ENCODE data around the gene PRR12.

DNA sequence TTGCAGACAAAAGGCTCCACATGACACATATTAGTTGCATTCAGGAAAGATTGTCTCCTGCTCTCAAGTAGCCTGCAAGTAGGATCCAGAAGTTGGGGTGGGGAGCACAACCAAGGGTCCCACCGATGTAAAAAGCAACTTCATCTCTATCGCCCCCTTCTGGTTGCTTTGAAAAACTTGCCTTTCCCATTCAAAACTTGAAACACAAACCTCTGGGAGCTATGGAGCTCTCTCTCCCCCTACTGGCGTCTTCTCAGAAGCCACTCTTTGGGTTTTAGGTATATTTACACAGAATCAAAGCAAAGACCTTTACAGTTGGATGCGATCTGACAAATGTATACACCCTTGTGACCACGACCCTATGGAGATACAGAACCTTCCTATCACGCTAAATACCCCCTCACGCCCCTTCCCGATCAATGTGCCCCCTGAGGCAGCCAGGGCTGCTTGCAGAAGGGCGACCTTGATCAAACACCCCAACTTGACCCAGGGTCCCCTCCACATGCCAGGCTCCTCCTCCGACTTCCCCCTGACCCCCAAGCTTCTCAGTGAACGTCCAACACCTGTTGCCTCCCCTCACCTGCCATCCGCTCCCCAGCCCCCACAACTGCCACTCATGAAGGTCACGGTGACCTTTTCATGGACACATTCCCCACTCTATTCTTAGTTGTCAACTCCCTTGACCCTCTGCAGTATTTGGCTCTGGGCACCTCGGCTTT is 20.7 kb upstream of the PRR12 start:
- TF ChIP-seq, protein P1, sequence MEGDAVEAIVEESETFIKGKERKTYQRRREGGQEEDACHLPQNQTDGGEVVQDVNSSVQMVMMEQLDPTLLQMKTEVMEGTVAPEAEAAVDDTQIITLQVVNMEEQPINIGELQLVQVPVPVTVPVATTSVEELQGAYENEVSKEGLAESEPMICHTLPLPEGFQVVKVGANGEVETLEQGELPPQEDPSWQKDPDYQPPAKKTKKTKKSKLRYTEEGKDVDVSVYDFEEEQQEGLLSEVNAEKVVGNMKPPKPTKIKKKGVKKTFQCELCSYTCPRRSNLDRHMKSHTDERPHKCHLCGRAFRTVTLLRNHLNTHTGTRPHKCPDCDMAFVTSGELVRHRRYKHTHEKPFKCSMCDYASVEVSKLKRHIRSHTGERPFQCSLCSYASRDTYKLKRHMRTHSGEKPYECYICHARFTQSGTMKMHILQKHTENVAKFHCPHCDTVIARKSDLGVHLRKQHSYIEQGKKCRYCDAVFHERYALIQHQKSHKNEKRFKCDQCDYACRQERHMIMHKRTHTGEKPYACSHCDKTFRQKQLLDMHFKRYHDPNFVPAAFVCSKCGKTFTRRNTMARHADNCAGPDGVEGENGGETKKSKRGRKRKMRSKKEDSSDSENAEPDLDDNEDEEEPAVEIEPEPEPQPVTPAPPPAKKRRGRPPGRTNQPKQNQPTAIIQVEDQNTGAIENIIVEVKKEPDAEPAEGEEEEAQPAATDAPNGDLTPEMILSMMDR (IDR thresholded peaks at IDR 0.05), result peak; percentile 97 to 100 (median 100)
- no peak for TF ChIP-seq POLR2A (IDR thresholded peaks at IDR 0.05)

All from Peyer's patch (tissue), 4 donors.